ENCODE data around the gene IWS1. TPM values are rescaled to one million over a fixed set of nuclear protein-coding genes. Genes with fewer than 3 reads are reported as not detected.

IWS1 gene
- total and polyA plus RNA-seq, 9 of the 15 experiments (the other 6 are each of a cell fraction or from before 2014, with no cell fraction given): 20.8 to 67.2 (median 46.6) TPM

GRCh38 chr2:127503491-127503890, 22.8 kb downstream of the IWS1 start:
- Histone ChIP-seq H3K36me3 (ENCODE audit: control insufficient read depth, insufficient read depth, low read length) (peaks cover 85% of the 10 kb centered on the region), H3K9me3 (replicated peaks; ENCODE audit: control insufficient read depth, insufficient read depth, low read depth, low read length) (no peaks in the 10 kb centered on the region), H2AFZ (ENCODE audit: low read depth, low read length) (no peak overlapping the region), H3K4me1 (replicated peaks in 1 of 2; ENCODE audit: control insufficient read depth in 2 of 2, insufficient read depth in 2 of 2, low read length in 2 of 2) (peaks cover 0 to 6% of the 10 kb centered on the region in 2 experiments; a peak in 2 of 5 replicates), H3K27ac (ENCODE audit: extremely low read depth, low read depth, low read length) (no peak overlapping the region), H3K4me2 (ENCODE audit: insufficient read depth, low read length) (no peak overlapping the region), H3K79me2 (ENCODE audit: control insufficient read depth, insufficient read depth, low read length) (peaks cover 32% of the 10 kb centered on the region), H3K27me3 (ENCODE audit: control insufficient read depth in 2 of 2, insufficient read depth in 2 of 2, low read length in 2 of 2) (no peaks in the 10 kb centered on the region), H3K4me3 (no peak overlapping the region), H4K20me1 (replicated peaks; ENCODE audit: control insufficient read depth, insufficient read depth, low read length) (peaks cover 4% of the 10 kb centered on the region; the same call in 1 of the 2 replicates), H3K9me1 (ENCODE audit: control insufficient read depth, insufficient read depth, low read length) (no peaks in the 10 kb centered on the region), H3K9ac (ENCODE audit: insufficient read depth in 1 of 2, low read depth in 2 of 2, low read length in 2 of 2) (no peak overlapping the region)
- POLR2A ChIA-PET: interaction anchor here (0.6 to 1.3 kb wide), 3 partner anchors 11 to 419 kb away, joined by 3 to 4 read pairs (median 4); partner anchors contain the start of gene IWS1
- no TSS peak for BruUV-seq (replicated peaks)
- WGBS (ENCODE audit: insufficient coverage, low coverage, missing lambda C conversion rate): 91% methylated on average over 2 of the region's 2 CpGs
- in situ Hi-C loops (cut with MboI): no loop called here
- no peak for DNase-seq (ENCODE audit: extremely low read depth in 1 of 4, low spot score in 3 of 4)
- TF ChIP-seq ATF6 (CRISPR knock-in tag; IDR thresholded peaks at IDR 0.05) (no peak), SRSF1 (IDR thresholded peaks at IDR 0.05; ENCODE audit: low read depth, low read length) (no peak), GTF2B (IDR thresholded peaks at IDR 0.05; ENCODE audit: extremely low read depth, insufficient read length) (no peak), ZNF184 (CRISPR knock-in tag; IDR thresholded peaks at IDR 0.05) (no peak), POLR3G (IDR thresholded peaks at IDR 0.05; ENCODE audit: extremely low read depth, insufficient read length, insufficient replicate concordance) (no peak), MTA1 (IDR thresholded peaks at IDR 0.05; ENCODE audit: borderline replicate concordance) (no peak), ZC3H4 (CRISPR knock-in tag; IDR thresholded peaks at IDR 0.05; ENCODE audit: borderline replicate concordance) (no peak), SRSF7 (optimal IDR thresholded peaks at IDR 0.05; ENCODE audit: low read depth, low read length) (no peak), SNIP1 (IDR thresholded peaks at IDR 0.05; ENCODE audit: low read depth) (no peak), ZBTB17 (CRISPR knock-in tag; IDR thresholded peaks at IDR 0.05) (no peak), ZBTB34 (CRISPR knock-in tag; IDR thresholded peaks at IDR 0.05) (no peak), CREBBP (IDR thresholded peaks at IDR 0.05; ENCODE audit: low read depth, low read length) (no peak), BCL6 (CRISPR knock-in tag; IDR thresholded peaks at IDR 0.05) (no peak), MLLT1 (IDR thresholded peaks at IDR 0.05) (no peak), ZKSCAN1 (IDR thresholded peaks at IDR 0.05; ENCODE audit: low read depth, low read length) (no peak), ZNF197 (CRISPR knock-in tag; IDR thresholded peaks at IDR 0.05; ENCODE audit: low read depth) (no peak), ZNF282 (CRISPR knock-in tag; IDR thresholded peaks at IDR 0.05) (no peak), PRMT5 (CRISPR knock-in tag; IDR thresholded peaks at IDR 0.05) (no peak)
- CTCF ChIA-PET (ENCODE audit: low intra/inter-chr PET ratio): no interaction called here
- ATAC-seq: no peak
- intact Hi-C loops (cut with micrococcal nuclease): no loop called here
- FAIRE-seq: no peak
